ENCODE results near the gene NTRK2.
"Not testable (repeated sequence)": the region's sequence is repeated elsewhere in the genome, so short reads cannot be mapped to it uniquely, and the experiment has no call there.

NTRK2 gene

GRCh38 chr9:84880835-84881234, 211.3 kb downstream of the NTRK2 start:
- DNase-seq (ENCODE audit: low read depth, low spot score) = no peak

- DNase-seq (ENCODE audit: low read depth, low spot score) = no peak
Measured at GRCh38 chr9:84886866-84887265, 217.3 kb downstream of the NTRK2 start.

GRCh38 chr9:84891924-84892323, 222.4 kb downstream of the NTRK2 start:
- no peak for DNase-seq (ENCODE audit: low read depth, low spot score)

GRCh38 chr9:84893419-84894128, 224.0 kb downstream of the NTRK2 start:
- DNase-seq (ENCODE audit: low read depth, low spot score) = no peak

GRCh38 chr9:84894859-84895258, 225.3 kb downstream of the NTRK2 start:
- DNase-seq (ENCODE audit: low read depth, low spot score) = no peak

GRCh38 chr9:84897362-84898094, 228.0 kb downstream of the NTRK2 start:
- DNase-seq (ENCODE audit: low read depth, low spot score) = no peak

- no peak for DNase-seq (ENCODE audit: low read depth, low spot score)
Measured at GRCh38 chr9:84898188-84898587, 228.7 kb downstream of the NTRK2 start.

GRCh38 chr9:84898618-84899017, 229.1 kb downstream of the NTRK2 start:
- not testable (repeated sequence) for DNase-seq (ENCODE audit: low read depth, low spot score)

- no peak for DNase-seq (ENCODE audit: low read depth, low spot score)
Measured at GRCh38 chr9:84899326-84899725, 229.8 kb downstream of the NTRK2 start.

- DNase-seq (ENCODE audit: low read depth, low spot score) = no peak
Measured at GRCh38 chr9:84900421-84900820, 230.9 kb downstream of the NTRK2 start.

- DNase-seq (ENCODE audit: low read depth, low spot score) = no peak
Measured at GRCh38 chr9:84903963-84904362, 234.4 kb downstream of the NTRK2 start.

- DNase-seq (ENCODE audit: low read depth, low spot score) = no peak
Measured at GRCh38 chr9:84916769-84917168, 247.2 kb downstream of the NTRK2 start.

- no peak for DNase-seq (ENCODE audit: low read depth, low spot score)
Measured at GRCh38 chr9:84917366-84918070, 248.0 kb downstream of the NTRK2 start.

- DNase-seq (ENCODE audit: low read depth, low spot score) = no peak
Measured at GRCh38 chr9:84919440-84919839, 249.9 kb downstream of the NTRK2 start.

- DNase-seq (ENCODE audit: low read depth, low spot score) = no peak
Measured at GRCh38 chr9:84921175-84921574, 251.6 kb downstream of the NTRK2 start.

GRCh38 chr9:84922051-84922450, 252.5 kb downstream of the NTRK2 start:
- DNase-seq (ENCODE audit: low read depth, low spot score) = no peak

- no peak for DNase-seq (ENCODE audit: low read depth, low spot score)
Measured at GRCh38 chr9:84924266-84924665, 254.7 kb downstream of the NTRK2 start.

- no peak for DNase-seq (ENCODE audit: low read depth, low spot score)
Measured at GRCh38 chr9:84925225-84925872, 255.8 kb downstream of the NTRK2 start.

- no peak for DNase-seq (ENCODE audit: low read depth, low spot score)
Measured at GRCh38 chr9:84926793-84927192, 257.3 kb downstream of the NTRK2 start.

GRCh38 chr9:84928419-84928818, 258.9 kb downstream of the NTRK2 start:
- no peak for DNase-seq (ENCODE audit: low read depth, low spot score)

GRCh38 chr9:84929068-84929467, 259.5 kb downstream of the NTRK2 start:
- DNase-seq (ENCODE audit: low read depth, low spot score) = no peak

- peak; percentile 18 for DNase-seq (ENCODE audit: low read depth, low spot score)
Measured at GRCh38 chr9:84932915-84933527, 263.5 kb downstream of the NTRK2 start.
